Keratinocyte (primary cell): ENCODE measurements around the gene BOC. TPM values are rescaled to one million over a fixed set of nuclear protein-coding genes. Genes with fewer than 3 reads are reported as not detected.

Source experiments
- DNase-seq: peaks from one replicate; pipeline ENCODE4 v3.0.0-alpha.2; 2011; ENCODE audit warnings: low read depth, missing footprints, low spot score
- FAIRE-seq: peaks from 2 replicates; lab custom pipeline; 2011; peaks lifted over from hg19 to GRCh38; lab: Jason Lieb, UNC
- H2AFZ ChIP-seq: 2 replicates; pipeline ENCODE4 v1.6.0; 2012; ENCODE audit warnings: low read length, control low read depth, inconsistent platforms; ENCODE audit not compliant: control insufficient read depth
- H3K27ac ChIP-seq: 2 replicates; pipeline ENCODE4 v1.5.1; 2011; ENCODE audit warnings: low read length; ENCODE audit not compliant: control insufficient read depth, insufficient read depth
- H3K27me3 ChIP-seq: 3 replicates; pipeline ENCODE4 v1.6.0; 2011; ENCODE audit warnings: low read length; ENCODE audit not compliant: control insufficient read depth, insufficient read depth; ENCODE audit errors: extremely low read depth
- H3K36me3 ChIP-seq, 2 experiments: 2 replicates in 1 of 2; 3 replicates in 1 of 2; pipeline ENCODE4 v1.5.1; 2011; ENCODE audit warnings: low read length in 2 of 2, mild to moderate bottlenecking in 1 of 2; ENCODE audit not compliant: control insufficient read depth in 2 of 2, insufficient read depth in 2 of 2; ENCODE audit errors: extremely low read depth in 1 of 2
- H3K4me1 ChIP-seq: 3 replicates; pipeline ENCODE4 v1.5.1; 2011; ENCODE audit warnings: low read length; ENCODE audit not compliant: control insufficient read depth, insufficient read depth; ENCODE audit errors: extremely low read depth
- H3K4me2 ChIP-seq: 3 replicates; pipeline ENCODE4 v1.6.0; 2011; ENCODE audit warnings: low read depth, low read length; ENCODE audit not compliant: control insufficient read depth, insufficient read depth; ENCODE audit errors: extremely low read depth
- H3K4me3 ChIP-seq, 3 experiments: fragments of 200-600 bp in 1 of 3; sonication (generic) in 1 of 3; 2 replicates in 2 of 3; 3 replicates in 1 of 3; pipeline ENCODE4 v1.5.1; 2011 to 2016; ENCODE audit warnings: low read length in 3 of 3, mild to moderate bottlenecking in 3 of 3, control low read depth in 2 of 3, inconsistent platforms in 1 of 3, low read depth in 1 of 3, mixed read lengths in 1 of 3, mixed run types in 1 of 3, moderate library complexity in 1 of 3; ENCODE audit not compliant: control insufficient read depth in 2 of 3, insufficient read depth in 2 of 3; ENCODE audit errors: extremely low read depth in 1 of 3
- H3K79me2 ChIP-seq: 2 replicates; pipeline ENCODE4 v1.6.0; 2012; ENCODE audit warnings: low read length; ENCODE audit not compliant: control insufficient read depth, insufficient read depth
- H3K9ac ChIP-seq: 3 replicates; pipeline ENCODE4 v1.6.0; 2011; ENCODE audit warnings: low read length; ENCODE audit not compliant: control insufficient read depth, insufficient read depth; ENCODE audit errors: extremely low read depth
- H3K9me1 ChIP-seq: 3 replicates; pipeline ENCODE4 v1.6.0; 2011; ENCODE audit warnings: low read length; ENCODE audit not compliant: control insufficient read depth, insufficient read depth; ENCODE audit errors: extremely low read depth
- H3K9me3 ChIP-seq: 2 replicates; pipeline ENCODE4 v1.5.1; 2012; ENCODE audit warnings: low read depth, low read length; ENCODE audit not compliant: control insufficient read depth
- H4K20me1 ChIP-seq: 3 replicates; pipeline ENCODE4 v1.6.0; 2011; ENCODE audit warnings: low read length; ENCODE audit not compliant: control insufficient read depth, insufficient read depth; ENCODE audit errors: extremely low read depth
- CTCF ChIP-seq, 3 experiments: IDR thresholded peaks in 1 of 3; conservative IDR thresholded peaks in 1 of 3; optimal IDR thresholded peaks in 1 of 3; 2 replicates in 2 of 3; 3 replicates in 1 of 3; pipeline versions ENCODE3 to v1.5.1; 2011; ENCODE audit warnings: low read length in 3 of 3, mild to moderate bottlenecking in 3 of 3, moderate library complexity in 2 of 3, control low read depth in 1 of 3, inconsistent platforms in 1 of 3; ENCODE audit not compliant: insufficient read depth in 2 of 3; ENCODE audit errors: extremely low read depth in 1 of 3
- EZH2 ChIP-seq: IDR thresholded peaks from one replicate; pipeline ENCODE4 v1.6.1; 2012; ENCODE audit warnings: inconsistent platforms, mild to moderate bottlenecking, low read length, moderate library complexity
- dilution Hi-C: fragments of 300-500 bp; cut with MboI; formaldehyde crosslinking; loops from one replicate; pipeline ENCODE4 v1.7.0; 2020; ENCODE audit warnings: low sequenced_read_pairs; ENCODE audit not compliant: extremely low pct_ligation_motif_present
- polyA plus RNA-seq, 5 experiments: library from polyadenylated mRNA; depleted of rRNA in 3 of 5; stranded (reverse) in 3 of 5; stranded (forward) in 1 of 5; unstranded in 1 of 5; fragments of >200 nt; gene quantifications; 1 replicate in 1 of 5; 2 replicates in 3 of 5; 3 replicates in 1 of 5; pipeline versions ENCODE4 v1.2.1 to v1.2.3, GENCODE V29; 2011 to 2012; ENCODE audit warnings: missing spikeins in 2 of 5, low read depth in 1 of 5, low replicate concordance in 1 of 5

Gene BOC
- polyA plus RNA-seq, 1 donor (not counting 4 experiments of a cell fraction or from before 2014, with no cell fraction given) = 11.2 TPM

GRCh38 chr3:113273011-113273410 lies 61.7 kb downstream of the BOC start:
- peaks cover 12% of the 10 kb centered on the region for H3K4me1 ChIP-seq
- H4K20me1 ChIP-seq = no peaks in the 10 kb centered on the region
- no peak for TF ChIP-seq EZH2
- TF ChIP-seq CTCF (optimal IDR thresholded peaks at IDR 0.05 in 1 of 3, IDR thresholded peaks at IDR 0.05 in 1 of 3, conservative IDR thresholded peaks at IDR 0.05 in 1 of 3; ENCODE audit: extremely low read depth in 1 of 3, insufficient read depth in 2 of 3, low read length in 3 of 3) = no peak
- DNase-seq (no peak), FAIRE-seq (no peak)
- H3K79me2 ChIP-seq = no peaks in the 10 kb centered on the region
- H2AFZ ChIP-seq = no peak overlapping the region
- H3K27ac ChIP-seq = no peak overlapping the region
- no peak overlapping the region for H3K9ac ChIP-seq
- peaks cover 3 to 5% of the 10 kb centered on the region in 2 experiments for H3K36me3 ChIP-seq
- no peaks in the 10 kb centered on the region for H3K9me3 ChIP-seq
- no peaks in the 10 kb centered on the region for H3K9me1 ChIP-seq
- no peak overlapping the region for H3K4me2 ChIP-seq
- H3K27me3 ChIP-seq = no peaks in the 10 kb centered on the region
- H3K4me3 ChIP-seq = no peak overlapping the region
- dilution Hi-C loops = no loop called here

GRCh38 chr3:113273604-113274378 lies 62.4 kb downstream of the BOC start:
- H3K4me2 ChIP-seq = no peak overlapping the region
- TF ChIP-seq CTCF (optimal IDR thresholded peaks at IDR 0.05 in 1 of 3, IDR thresholded peaks at IDR 0.05 in 1 of 3, conservative IDR thresholded peaks at IDR 0.05 in 1 of 3; ENCODE audit: extremely low read depth in 1 of 3, insufficient read depth in 2 of 3, low read length in 3 of 3) = no peak
- no peak for TF ChIP-seq EZH2
- dilution Hi-C loops = no loop called here
- peaks cover 12% of the 10 kb centered on the region for H3K4me1 ChIP-seq
- H2AFZ ChIP-seq = no peak overlapping the region
- no peak overlapping the region for H3K9ac ChIP-seq
- H3K36me3 ChIP-seq = peaks cover 3 to 5% of the 10 kb centered on the region in 2 experiments
- H3K27me3 ChIP-seq = no peaks in the 10 kb centered on the region
- H4K20me1 ChIP-seq = no peaks in the 10 kb centered on the region
- no peak overlapping the region for H3K27ac ChIP-seq
- no peak overlapping the region for H3K4me3 ChIP-seq
- DNase-seq (no peak), FAIRE-seq (no peak)
- H3K9me3 ChIP-seq = no peaks in the 10 kb centered on the region
- H3K79me2 ChIP-seq = no peaks in the 10 kb centered on the region
- no peaks in the 10 kb centered on the region for H3K9me1 ChIP-seq
